Embryonic facial prominence (tissue), 1 donor: ENCODE data around the gene KRTAP1-5.
"Not testable (repeated sequence)": the region's sequence is repeated elsewhere in the genome, so short reads cannot be mapped to it uniquely, and the experiment has no call there.

Experiments used
- DNase-seq: peaks from one replicate; pipeline ENCODE4 v3.0.0-alpha.2; 2016; ENCODE audit errors: extremely low spot score

KRTAP1-5 gene

DNA sequence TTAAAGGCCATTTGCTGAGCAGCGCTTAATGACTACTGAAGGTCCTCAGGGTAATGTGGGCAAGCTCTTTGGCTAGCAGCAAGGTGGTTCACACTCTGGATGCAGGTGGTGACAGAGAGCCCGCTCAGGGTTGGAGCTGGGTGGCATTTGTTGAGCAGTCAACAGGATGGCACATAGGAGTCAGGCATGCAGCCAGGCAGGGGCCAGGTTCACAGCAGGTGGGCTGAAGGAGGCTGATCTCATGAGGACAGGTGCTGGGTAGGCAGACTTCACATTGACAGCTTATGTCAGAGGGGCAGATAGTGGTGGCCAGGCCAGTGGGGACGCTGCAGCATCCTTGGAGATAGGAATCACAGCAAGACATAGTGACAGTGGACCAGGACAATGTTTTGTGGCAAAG lies 22.6 kb downstream of the KRTAP1-5 start:
- DNase-seq: no peak

DNA sequence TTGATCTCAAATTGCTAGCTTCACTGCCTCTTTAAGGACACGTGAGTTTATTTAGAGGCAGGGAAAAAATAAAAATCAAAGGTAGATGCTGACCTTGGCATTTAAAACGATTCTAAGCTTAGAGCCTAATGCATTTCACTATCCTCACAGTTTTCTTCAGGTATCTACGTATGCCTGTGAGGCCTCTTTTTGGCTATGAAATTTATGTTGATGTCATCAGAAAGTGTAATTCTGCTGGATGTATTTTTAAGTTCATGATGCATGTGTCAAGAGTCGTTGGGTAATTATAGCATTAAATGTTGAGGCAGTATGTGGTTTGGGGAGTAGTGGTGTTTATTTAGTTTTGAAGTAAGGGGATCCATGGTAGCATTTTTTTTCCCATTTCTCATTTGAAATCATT lies 23.1 kb downstream of the KRTAP1-5 start:
- DNase-seq: no peak

- no peak for DNase-seq
Measured at GRCh38 chr17:41002814-41003213, 24.2 kb downstream of the KRTAP1-5 start.

DNA sequence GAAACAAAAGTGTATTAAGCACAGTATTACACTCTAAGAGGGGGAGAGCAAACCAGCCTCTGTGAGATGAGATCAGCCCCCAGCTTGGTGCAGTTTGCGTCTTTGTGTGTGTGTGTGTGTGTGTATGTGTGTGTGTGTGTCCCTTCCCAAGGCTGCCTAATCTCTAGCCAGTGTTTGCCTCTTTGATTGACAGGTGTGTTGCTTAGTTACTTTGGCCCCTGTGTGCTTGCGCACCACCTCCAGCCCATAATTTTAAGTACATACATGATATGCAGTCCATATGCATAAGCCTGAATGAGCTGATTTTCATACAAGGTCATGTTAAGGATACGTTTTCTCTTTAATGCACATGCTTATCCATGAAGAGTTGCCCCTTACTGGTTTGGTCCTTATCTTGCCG lies 25.2 kb downstream of the KRTAP1-5 start:
- no peak for DNase-seq

DNA sequence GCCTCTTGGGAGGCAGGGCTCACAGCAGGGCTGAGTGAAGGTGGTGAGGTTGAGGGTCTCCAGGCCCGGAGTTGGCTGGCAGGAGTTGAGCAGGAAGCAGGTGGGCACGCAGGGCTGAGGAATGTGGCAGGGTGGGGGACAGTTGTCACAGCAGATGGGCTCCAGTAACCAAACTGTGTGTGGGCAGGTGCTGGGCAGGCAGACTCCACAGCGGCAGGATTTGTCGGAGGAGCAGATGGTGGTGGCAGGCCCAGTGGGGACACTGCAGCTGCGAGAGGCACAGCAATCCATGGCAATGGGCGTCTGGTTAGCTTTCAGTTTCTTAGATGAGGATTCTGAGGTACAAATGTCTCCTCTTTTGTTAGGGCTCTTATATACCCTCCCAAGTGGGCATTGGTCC lies 27.4 kb downstream of the KRTAP1-5 start, which contains the start of gene KRTAP3-2:
Gene KRTAP3-2, minus strand, starts transcription at position 344 of the 400 bp plus-strand sequence. Its CDS starts 53 bp downstream, at position 291.
- not testable (repeated sequence) for DNase-seq

DNA sequence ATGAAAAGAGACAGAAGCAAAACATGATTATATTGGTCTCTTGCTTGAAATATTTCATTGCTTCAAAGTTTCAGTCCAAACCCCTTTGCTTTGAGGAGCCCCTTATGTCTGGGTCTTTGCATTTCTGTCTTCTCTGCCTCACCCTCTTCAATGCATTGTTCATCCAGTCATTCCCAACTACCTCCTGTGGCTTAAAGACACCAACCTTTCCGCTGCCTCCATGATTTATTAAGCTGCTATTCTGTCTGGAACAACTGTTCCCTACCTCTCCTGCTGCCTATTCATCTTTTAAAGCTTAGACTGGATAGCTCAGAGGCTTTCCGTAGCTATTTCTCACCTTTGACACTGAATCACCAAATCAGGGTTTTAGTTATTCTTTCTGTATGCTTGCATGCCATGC lies 29.6 kb downstream of the KRTAP1-5 start:
- no peak for DNase-seq

GRCh38 chr17:40996829-40997228 lies 30.2 kb downstream of the KRTAP1-5 start:
- DNase-seq: no peak

GRCh38 chr17:40995116-40995515 lies 31.9 kb downstream of the KRTAP1-5 start:
- no peak for DNase-seq

- DNase-seq: no peak
Measured at GRCh38 chr17:40993839-40994238, 33.2 kb downstream of the KRTAP1-5 start, which contains the start of gene KRTAP3-3. TSS of gene KRTAP3-3 (minus strand) at chr17:40994164. CDS start at chr17:40994097, 67 bp downstream.

DNA sequence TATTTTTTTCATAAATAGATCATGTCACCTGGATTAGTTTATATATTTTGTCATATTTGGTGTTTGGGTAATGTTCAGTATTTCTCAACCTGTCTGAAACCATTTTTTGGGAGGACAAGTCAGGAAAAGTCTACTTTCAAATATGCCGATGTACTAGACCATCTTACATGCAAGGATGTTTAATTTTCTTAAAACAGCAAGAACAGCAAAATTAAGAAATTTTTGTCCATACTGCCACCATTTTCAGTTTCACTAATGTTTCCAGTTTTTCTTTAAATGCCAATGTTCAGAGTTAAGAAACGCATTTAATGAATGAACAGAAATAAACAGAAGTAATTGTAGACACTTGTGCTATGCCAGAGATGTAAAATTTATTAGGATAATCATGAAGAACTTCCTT lies 33.9 kb downstream of the KRTAP1-5 start:
- no peak for DNase-seq

DNA sequence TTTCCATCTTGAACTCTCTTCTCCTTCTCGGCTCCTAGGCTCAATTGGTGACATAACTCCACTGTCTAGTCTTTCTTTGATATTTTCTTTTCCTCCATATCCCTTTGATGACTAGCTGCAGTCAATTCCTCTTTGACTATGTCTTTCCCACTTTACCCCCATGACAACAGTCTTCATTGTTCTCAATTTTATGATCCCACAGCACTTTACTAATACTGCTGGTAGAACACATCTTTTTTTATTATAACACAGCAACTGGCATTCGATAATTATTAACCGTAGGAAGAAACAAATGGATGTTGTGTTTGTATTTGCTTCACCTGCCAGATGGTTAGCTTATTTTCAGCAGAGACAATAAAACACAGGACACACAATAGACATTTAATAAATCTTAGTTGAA lies 34.3 kb downstream of the KRTAP1-5 start:
- no peak for DNase-seq

DNA sequence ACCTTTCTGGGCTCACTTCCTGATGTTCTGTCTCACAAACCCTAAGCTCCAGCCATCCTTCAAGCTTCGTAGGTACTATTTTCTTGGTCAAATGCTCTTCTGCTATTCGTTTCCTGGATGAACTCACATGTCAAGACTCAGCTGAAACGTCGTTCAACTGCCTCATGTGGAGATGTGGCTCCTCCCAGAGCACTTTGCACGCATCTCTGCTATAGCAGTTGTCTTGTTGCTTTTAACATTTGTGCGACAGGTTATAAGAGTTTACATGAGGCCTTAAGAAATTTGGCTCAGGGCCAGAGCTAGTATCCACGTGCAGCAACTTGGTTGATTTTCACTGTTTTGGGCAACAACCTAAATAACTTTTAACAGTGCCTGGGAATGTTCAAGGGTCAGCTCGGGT lies 40.1 kb downstream of the KRTAP1-5 start:
- DNase-seq: no peak

DNA sequence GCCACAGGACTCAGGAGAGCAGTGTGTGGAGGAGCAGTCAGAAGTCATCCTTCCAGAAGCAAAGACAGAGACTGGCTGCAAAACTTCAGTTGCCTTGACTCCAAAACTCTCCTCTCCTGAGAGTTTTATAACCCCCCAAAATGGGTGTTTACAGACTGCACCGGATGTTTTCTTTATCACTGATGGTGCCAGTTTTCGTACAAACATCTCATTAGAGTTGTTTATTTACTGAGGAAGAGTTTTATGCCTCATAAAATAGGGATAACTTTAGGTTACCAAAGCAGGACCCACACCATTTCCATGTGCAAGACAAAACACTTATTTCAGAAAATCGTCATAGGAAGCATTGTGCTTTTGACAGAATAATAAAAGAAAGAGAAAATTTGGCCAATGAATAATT lies 42.8 kb downstream of the KRTAP1-5 start, which contains the start of gene KRT40:
Gene KRT40, minus strand, starts transcription at position 101 of the 400 bp plus-strand sequence. Its CDS starts 53 bp downstream, at position 48.
- DNase-seq: no peak

DNA sequence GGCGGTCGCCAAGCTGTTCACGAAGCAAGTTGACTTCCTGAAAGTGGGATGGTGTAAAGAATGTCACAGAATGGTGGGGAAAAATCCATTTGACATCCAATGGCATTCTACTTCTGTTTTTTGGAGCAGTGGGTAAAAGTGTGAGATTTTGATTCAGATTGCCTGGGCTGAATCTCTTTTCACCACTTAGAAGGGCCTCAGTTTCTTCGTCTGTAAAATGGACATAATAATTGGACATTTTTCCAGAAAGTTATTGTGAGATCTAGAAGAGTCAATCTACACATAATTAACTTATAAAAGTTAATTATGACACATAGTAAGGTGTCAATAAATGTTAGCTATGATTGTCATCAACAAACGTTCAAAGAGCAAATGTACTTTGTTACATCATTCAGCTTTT lies 45.9 kb downstream of the KRTAP1-5 start:
- no peak for DNase-seq

DNA sequence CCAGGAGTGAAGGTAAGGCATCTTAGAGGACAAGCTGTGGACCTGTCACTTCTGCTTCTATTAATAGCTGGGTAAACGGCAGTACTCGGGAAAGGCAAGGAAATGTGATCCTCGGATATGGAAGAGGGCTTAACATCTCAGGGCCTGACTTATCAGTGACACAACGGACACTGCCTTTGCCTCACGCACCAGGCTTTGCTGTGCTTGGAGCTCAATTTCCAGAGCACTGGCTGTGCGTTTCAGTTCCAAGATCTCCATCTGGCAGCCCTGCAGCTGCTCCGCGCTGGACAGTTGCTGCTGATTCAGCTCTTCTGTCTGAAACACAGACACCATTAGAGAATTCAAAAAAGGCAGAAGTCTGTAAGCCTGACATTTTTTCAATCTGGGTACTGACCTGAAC lies 46.4 kb downstream of the KRTAP1-5 start:
- no peak for DNase-seq

GRCh38 chr17:40980117-40980516 lies 46.9 kb downstream of the KRTAP1-5 start:
- DNase-seq: no peak

DNA sequence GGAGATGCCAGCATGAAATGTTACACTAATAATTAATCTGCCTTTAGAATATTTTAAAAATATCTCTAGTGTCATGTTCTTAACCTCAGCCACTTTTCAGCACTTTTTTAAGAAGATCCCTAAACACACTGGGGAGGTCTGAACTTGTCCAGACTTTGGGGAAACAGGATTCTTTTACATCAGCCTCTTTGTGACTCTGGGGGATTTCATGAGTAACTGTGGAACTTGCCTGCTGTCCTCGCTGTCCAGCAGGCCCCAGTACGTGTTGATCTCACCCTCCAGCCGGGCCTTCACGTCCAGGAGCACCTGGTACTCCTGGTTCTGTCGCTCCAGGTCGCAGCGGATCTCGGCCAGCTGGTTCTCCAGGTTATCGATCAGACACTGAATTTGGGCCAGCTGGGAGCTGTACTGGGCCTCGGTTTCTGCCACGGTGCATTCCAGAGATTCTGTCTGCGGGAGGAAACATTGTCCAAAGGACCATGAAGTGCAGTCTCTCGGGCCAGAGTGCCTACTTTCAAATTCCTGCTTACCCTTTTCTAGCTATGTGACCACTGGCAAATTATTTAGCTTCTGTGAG lies 48.3 kb downstream of the KRTAP1-5 start:
- no peak for DNase-seq
